Articular chondrocyte of knee joint (primary cell): ENCODE measurements around the gene MYEOV. TPM values are rescaled to one million over a fixed set of nuclear protein-coding genes. Genes with fewer than 3 reads are reported as not detected.

Source experiments
- total RNA-seq: library from RNA; depleted of rRNA; stranded (reverse); fragments of >200 nt; gene quantifications from 2 replicates; pipeline ENCODE4 v1.2.3, GENCODE V29; 2012

Gene MYEOV
- 0.39 and 1.1 TPM in 2 replicates for total RNA-seq

GRCh38 chr11:69293819-69294505, at the start of gene MYEOV:
Gene MYEOV (plus strand): TSS chr11:69294155. CDS start chr11:69295355, 1,200 bp downstream.

Other genes with a start within 250 kb of the MYEOV start
- 14.1 and 20.6 TPM in 2 replicates for gene TPCN2, start 245.2 kb upstream of the MYEOV start, total RNA-seq
- 0.11 and 0.39 TPM in 2 replicates for gene SMIM38, start 138.2 kb upstream of the MYEOV start, total RNA-seq
- gene LINC01488, start 187.5 kb downstream of the MYEOV start, total RNA-seq = not detected in 2 replicates